ENCODE results near the gene HEATR3.

HEATR3 gene

DNA sequence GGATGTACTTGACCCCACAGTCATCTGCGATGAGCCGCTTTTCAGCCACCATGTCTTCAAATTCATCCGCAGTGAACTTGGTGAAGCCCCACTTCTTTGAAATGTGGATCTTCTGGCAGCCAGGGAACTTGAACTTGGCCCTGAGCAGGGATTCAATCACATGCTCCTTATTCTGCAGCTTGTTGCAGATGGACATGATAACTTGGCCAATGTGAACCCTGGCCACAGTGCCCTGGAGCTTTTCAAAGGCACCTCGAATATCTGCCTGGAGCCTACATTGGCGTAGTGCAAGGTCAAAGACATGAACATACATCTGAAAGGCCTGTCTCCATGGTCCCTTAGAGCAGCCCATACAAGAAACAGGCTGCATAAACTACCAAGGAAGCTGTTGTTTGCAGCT, 85.6 kb downstream of the HEATR3 start:
- Histone ChIP-seq H3K9me3 (no peaks in the 10 kb centered on the region), H3K27me3 (no peaks in the 10 kb centered on the region), H3K4me3 (no peak overlapping the region), H3K36me3 (no peaks in the 10 kb centered on the region), H3K27ac (no peak overlapping the region), H3K4me1 (peaks cover 0 to 17% (median 9%) of the 10 kb centered on the region in 4 donors)
- DNase-seq, result no peak
- no peak for TF ChIP-seq CTCF (IDR thresholded peaks at IDR 0.05)
- intact Hi-C loops (cut with DNase I; ENCODE audit: low total_unique reads), result loop anchor here (10.0 kb wide), 1 partner anchor 127 kb away; the partner anchor contains the start of gene CNEP1R1

DNA sequence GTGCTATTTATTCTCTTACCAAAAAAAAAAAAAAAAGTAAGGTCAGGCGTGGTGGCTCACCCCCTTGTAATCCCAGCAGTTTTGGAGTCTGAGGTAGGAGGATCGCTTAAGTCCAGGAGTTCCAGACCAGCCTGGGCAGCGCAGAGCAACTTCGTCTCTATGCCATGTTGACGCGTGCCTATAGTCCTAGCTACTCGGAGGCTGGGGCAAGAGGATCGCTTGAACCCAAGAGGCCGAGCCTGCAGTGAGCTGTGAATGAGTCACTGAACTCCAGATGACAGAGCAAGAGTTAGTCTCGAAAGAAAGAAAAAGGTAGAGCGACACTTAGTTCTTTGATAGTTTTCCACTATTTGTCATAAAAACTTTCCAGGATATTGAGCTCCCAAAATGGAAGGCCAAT, 86.0 kb downstream of the HEATR3 start:
- Histone ChIP-seq H3K27ac (peak overlapping the region; percentile 90 to 94), H3K4me3 (peak overlapping the region; percentile 74 to 93), H3K27me3 (no peaks in the 10 kb centered on the region), H3K9me3 (no peaks in the 10 kb centered on the region), H3K36me3 (no peaks in the 10 kb centered on the region), H3K4me1 (peaks cover 0 to 21% (median 12%) of the 10 kb centered on the region in 4 donors)
- intact Hi-C loops (cut with DNase I; ENCODE audit: low total_unique reads), result loop anchor here (10.0 kb wide), 1 partner anchor 127 kb away; the partner anchor contains the start of gene CNEP1R1
- no peak for TF ChIP-seq CTCF (IDR thresholded peaks at IDR 0.05)
- no peak for DNase-seq

GRCh38 chr16:50152351-50152806, 86.6 kb downstream of the HEATR3 start:
- Histone ChIP-seq H3K27ac (peak overlapping the region; percentile 90 to 94), H3K9me3 (no peaks in the 10 kb centered on the region), H3K27me3 (no peaks in the 10 kb centered on the region), H3K4me1 (peaks cover 0 to 27% (median 18%) of the 10 kb centered on the region in 4 donors), H3K36me3 (no peaks in the 10 kb centered on the region), H3K4me3 (peak overlapping the region; percentile 74 to 93)
- TF ChIP-seq CTCF (IDR thresholded peaks at IDR 0.05), result no peak
- intact Hi-C loops (cut with DNase I; ENCODE audit: low total_unique reads), result loop anchor here (10.0 kb wide), 1 partner anchor 128 kb away; the partner anchor contains the start of gene CNEP1R1
- DNase-seq, result no peak

- peak within 1 kb of the TSS; percentile 74 to 93 for H3K4me3 ChIP-seq
- peak; percentile 79 to 91 for DNase-seq
- peaks cover 0 to 33% (median 25%) of the 10 kb centered on the region in 4 donors for H3K4me1 ChIP-seq
- TF ChIP-seq CTCF (IDR thresholded peaks at IDR 0.05), result peak in 1 of 2 experiments; percentile 7
- intact Hi-C loops (cut with DNase I; ENCODE audit: low total_unique reads), result loop anchor here (10.0 kb wide), 1 partner anchor 128 kb away; the partner anchor contains the start of gene CNEP1R1
- no peaks in the 10 kb centered on the region for H3K36me3 ChIP-seq
- no peaks in the 10 kb centered on the region for H3K27me3 ChIP-seq
- peak within 1 kb of the TSS; percentile 90 to 94 for H3K27ac ChIP-seq
- no peaks in the 10 kb centered on the region for H3K9me3 ChIP-seq
Observed at GRCh38 chr16:50152807-50153595, 87.2 kb downstream of the HEATR3 start, which contains the start of gene TENT4B. Gene TENT4B (plus strand): TSS chr16:50153306. CDS start chr16:50153622, 316 bp downstream.

DNA sequence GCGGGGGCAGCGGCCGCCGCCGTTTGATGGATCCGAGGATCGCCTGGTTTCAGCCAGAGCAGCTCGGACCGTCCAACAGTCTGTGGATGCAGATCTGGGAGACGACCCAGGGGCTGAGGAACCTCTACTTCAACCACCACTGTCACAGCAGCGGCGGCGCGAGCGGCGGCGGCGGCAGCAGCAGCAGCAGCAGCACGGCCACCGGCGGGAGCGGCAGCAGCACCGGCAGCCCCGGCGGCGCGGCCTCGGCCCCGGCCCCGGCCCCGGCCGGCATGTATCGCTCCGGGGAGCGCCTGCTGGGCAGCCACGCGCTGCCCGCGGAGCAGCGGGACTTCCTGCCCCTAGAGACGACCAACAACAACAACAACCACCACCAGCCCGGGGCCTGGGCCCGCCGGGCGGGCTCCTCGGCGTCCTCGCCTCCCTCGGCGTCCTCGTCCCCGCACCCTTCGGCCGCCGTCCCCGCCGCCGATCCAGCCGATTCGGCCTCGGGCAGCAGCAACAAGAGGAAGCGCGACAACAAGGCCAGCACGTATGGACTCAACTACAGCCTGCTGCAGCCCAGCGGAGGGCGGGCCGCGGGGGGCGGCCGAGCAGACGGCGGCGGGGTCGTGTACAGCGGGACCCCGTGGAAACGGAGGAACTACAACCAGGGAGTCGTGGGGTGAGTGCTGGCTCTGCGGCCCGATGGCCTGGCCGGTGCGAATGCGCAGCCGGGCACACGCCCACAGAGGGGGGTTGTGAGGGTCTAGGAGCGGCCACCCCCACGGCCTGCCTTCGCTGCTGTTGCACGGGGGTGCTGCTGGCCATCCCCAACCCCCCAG, 88.0 kb downstream of the HEATR3 start:
- H3K27me3 ChIP-seq, result no peaks in the 10 kb centered on the region
- H3K27ac ChIP-seq, result peak overlapping the region; percentile 90 to 94
- intact Hi-C loops (cut with DNase I; ENCODE audit: low total_unique reads), result loop anchor here (10.0 kb wide), 1 partner anchor 129 kb away; the partner anchor contains the start of gene CNEP1R1
- H3K4me3 ChIP-seq, result peak overlapping the region; percentile 74 to 93
- no peaks in the 10 kb centered on the region for H3K36me3 ChIP-seq
- no peak for TF ChIP-seq CTCF (IDR thresholded peaks at IDR 0.05)
- H3K4me1 ChIP-seq, result peaks cover 0 to 41% (median 32%) of the 10 kb centered on the region in 4 donors
- H3K9me3 ChIP-seq, result no peaks in the 10 kb centered on the region
- peak; percentile 31 to 76 for DNase-seq
